HG03521 (cell line): ENCODE results near the gene NXF2.
"Not testable (repeated sequence)": the region's sequence is repeated elsewhere in the genome, so short reads cannot be mapped to it uniquely, and the experiment has no call there.

Experiments used
- ATAC-seq: cut with Tn5 transposase; IDR thresholded peaks from one replicate; pipeline ENCODE4 v1.9.1; 2021; ENCODE audit warnings: mild to moderate bottlenecking, moderate library complexity; ENCODE audit not compliant: unreplicated experiment

NXF2 gene, protein sequence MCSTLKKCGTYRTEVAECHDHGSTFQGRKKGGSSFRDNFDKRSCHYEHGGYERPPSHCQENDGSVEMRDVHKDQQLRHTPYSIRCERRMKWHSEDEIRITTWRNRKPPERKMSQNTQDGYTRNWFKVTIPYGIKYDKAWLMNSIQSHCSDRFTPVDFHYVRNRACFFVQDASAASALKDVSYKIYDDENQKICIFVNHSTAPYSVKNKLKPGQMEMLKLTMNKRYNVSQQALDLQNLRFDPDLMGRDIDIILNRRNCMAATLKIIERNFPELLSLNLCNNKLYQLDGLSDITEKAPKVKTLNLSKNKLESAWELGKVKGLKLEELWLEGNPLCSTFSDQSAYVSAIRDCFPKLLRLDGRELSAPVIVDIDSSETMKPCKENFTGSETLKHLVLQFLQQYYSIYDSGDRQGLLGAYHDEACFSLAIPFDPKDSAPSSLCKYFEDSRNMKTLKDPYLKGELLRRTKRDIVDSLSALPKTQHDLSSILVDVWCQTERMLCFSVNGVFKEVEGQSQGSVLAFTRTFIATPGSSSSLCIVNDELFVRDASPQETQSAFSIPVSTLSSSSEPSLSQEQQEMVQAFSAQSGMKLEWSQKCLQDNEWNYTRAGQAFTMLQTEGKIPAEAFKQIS

DNA sequence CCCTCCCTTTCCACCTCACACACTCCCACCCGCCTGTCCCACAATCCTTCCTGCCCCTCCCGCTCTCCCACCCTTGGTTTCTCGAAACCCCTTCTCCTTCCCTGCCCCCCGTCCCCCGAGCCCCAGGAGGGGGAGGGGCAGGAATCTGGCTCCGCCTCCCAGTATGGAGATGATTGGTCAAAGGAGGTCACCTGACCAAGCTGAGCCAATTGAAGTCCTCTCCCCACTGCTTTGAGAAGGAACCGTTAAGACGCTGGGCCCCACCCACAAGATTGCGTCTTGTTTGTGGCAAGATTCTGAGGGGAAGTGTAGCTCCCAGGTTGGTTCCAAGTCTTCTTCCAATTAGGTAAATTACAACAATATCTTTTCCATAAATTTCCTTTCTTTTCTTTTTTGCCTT, at the start of gene NXF2:
Gene NXF2 (plus strand): TSS at position 275 of the 400 bp plus-strand sequence. CDS start 59,912 bp downstream, outside the sequence.
- ATAC-seq, result not testable (repeated sequence)

DNA sequence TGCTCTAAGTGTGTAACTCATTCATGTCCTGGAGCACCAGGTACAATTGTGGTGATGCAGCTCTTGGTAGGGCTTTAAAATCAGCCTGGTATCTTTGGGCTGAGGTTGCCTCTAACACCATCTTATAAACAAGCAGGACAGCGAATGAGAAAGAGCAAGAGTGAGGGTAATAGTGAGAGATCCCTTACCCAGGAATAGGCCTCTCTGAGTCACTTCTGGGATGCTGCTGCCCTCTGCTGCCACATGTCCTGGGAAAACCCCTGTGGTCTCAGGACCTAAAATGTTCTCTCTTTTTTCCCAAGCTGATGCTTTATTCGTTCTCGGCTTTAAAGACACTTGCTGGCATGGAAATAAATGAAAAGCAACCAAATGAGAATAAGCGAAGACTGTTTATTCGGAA, 39.0 kb upstream of the NXF2 start:
- ATAC-seq, result not testable (repeated sequence)

DNA sequence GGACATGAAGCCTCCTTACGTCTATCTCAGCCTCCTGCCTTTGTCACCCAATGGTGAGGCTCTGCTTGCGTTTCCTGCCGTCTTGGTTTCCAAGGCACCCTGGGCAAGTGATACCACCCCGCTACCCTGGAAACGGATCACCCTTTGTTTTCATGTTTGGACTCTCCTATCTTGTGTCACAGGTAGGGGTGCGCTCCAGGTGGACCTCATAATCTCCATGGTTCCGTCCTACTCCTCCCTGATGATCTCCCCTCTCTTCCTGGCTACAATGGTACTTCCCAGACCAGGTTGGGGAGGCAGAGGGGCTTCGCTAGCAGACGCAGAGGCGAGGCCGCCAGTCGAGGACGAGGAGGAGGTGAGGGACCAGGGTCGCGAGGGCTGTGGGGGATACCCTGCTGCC, 32.0 kb upstream of the NXF2 start, which contains the start of gene TCP11X1:
Gene TCP11X1 (plus strand): TSS at position 316 of the 400 bp plus-strand sequence.
- not testable (repeated sequence) for ATAC-seq

DNA sequence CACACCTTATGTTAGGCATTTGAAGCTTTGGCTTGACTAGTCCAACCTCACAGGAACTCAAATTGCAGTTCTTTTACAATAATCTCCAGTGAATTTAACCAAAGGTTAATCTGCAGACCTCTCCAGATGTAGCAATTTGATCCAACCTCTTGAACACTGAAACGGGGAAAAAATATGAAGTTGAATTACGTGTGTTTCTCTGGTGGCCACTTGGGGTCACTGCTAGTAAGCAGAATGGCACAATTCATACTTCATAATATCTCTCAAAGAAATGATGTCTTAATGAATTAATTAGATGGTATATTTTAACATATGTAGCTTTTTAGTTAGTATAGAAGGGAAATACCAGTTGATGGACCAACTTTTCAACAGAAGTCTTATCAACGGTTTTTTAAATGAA, 30.5 kb upstream of the NXF2 start:
- not testable (repeated sequence) for ATAC-seq

DNA sequence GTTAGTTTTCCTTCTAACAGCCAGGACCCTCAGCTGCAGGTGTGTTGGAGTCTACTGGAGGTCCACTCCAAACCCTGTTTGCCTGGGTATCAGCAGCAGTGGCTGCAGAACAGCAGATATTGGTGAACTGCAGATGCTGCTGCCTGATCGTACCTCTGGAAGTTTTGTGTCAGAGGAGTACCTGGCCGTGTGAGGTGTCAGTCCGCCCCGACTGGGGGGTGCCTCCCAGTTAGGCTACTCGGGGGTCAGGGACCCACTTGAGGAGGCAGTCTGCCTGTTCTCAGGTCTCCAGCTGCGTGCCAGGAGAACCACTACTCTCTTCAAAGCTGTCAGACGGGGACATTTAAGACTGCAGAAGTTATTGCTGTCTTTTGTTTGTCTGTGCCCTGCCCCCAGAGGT, 11.3 kb upstream of the NXF2 start:
- not testable (repeated sequence) for ATAC-seq

DNA sequence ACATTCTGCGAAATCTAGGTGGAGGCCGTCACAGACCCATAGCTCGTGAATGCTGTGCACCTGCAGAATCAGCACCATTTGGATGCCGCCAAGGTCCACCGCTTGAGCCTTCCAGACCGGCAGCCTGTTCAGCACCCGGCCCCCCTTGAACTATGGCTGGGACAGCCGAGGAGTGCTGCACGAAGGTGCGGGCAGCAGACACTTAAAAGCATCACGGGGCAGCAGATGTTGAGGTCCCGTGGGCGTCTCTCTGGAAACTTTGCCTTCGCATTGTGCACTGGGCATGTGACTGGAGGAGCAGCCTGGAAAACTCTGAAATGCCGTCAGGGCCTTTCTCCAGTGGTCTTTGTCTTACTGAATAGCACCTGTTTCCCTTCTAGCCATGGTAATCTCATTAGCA, 6.7 kb upstream of the NXF2 start:
- ATAC-seq, result not testable (repeated sequence)

DNA sequence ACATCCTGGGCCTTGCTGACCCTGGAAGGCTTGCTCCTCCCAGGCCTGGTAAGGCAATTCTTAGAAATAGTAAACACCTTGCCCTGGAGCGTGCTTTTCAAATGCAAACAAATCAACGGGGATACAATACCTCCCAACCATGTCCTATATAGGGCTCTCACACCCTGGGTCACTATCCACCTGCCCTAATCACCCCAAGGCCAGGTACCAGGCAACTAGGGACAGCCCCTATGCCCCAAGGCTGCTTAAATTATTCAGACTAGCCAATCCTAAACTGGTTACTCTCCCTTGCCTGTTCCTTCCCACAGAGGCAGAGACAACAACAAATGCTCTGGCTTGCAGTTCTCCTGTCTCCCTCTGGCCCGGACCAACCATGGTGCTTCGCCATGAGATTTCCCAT, 25.3 kb downstream of the NXF2 start:
- not testable (repeated sequence) for ATAC-seq

DNA sequence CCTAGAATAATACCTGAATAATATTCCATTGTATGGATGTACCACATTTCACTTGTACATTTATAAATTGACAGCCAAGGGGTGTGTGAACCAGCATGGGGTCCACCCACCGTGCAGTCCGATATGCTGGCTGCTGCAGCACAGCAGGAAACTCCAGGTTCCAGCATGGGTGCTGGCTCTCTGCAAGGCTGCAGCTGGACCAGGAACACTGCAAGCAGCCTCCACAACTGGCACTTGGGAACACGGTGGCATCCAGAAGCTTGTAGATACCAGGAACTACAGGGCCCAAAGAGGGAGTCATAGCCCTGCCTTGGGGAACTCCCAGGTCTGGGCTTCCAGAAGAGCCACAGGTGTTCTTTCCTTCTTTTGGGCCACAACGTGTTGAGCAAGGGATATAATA, 91.2 kb downstream of the NXF2 start:
- no peak for ATAC-seq

DNA sequence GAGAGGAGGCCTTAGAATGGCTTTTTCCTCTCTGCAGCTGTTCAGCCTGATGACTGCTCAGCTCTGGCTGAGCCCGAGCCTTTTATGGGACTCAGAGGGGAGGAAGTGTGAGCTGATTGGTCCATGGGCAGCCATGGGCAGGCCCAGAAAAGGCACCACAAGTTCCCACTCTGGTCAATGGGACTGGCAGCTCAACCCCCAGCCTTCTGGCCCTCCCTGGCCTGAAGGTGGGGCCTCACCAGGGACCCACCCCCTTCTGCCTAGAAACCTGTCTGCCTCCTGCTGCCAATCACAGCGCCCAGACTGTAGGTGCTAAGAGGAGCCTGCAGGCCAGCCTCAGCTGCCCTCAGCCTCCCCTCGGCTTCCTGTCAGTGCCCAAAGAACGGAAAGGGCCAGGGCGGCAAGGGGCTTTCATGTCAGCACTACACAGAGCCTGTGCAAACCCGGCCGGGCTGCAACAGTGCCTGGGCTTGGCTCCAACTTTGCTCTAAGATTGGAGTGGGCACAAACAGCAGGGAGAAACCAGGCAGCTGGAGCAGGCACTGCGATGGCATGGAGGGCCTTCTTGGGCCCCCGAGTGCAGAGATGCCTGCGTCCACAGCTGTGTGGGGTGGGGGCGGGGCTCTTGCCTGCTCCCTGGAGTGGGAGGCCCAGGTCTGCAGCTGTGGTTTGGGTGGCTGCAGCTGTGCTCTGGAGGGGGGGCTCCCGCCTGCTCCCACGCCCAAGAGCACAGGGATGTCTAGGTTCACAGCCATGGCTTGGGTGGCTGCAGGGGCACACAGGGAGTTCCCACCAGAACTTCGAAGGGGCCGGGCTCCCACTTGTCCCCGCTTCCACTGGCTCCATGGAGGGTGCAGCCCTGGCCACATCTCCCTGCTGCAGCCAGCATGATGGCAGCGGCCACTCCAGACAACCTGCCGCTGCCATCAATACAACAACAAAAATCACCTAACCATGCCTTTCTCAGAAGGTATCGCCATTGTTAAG, 92.6 kb downstream of the NXF2 start:
- ATAC-seq, result no peak

DNA sequence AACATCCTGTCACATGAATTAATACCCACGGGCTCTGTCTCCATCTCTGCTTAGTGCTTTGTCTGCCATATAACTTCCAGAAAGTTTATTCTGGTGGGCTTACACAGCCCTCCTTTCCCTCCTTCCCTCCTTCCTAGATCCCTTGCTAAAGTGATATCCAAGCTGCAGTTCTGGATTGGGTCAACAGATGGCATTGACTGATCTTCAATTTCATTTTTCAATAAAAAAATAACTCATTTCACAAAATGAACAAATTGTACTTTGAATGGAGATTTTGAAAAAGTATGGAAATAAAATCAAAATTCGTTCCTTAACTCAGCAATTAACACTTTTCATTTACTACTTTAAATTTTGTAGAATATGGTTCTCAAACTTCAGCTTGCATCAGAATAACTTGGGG, 94.9 kb downstream of the NXF2 start:
- ATAC-seq, result no peak

DNA sequence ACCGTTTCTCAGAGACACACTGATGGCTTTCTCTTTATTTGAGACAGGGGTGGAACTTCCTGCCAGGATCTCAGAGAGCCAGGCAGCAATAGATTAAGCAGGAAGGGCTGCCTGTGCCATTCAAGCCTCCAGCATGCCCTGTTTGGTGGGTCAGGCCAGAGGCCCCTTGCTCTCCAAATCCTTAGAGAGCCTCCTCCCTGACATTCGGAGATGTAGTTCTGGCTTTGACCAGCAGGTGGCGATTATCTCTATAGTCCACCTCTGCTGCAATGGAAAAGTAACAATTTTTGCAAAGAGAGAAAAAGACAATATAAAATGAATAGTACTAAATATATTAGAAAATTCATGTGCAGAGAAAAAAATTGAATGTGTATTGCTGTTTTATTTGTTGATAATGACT, 98.9 kb downstream of the NXF2 start:
- ATAC-seq, result no peak
